OCI-LY7 (cell line): Measurements from ENCODE around the gene ZNF536. TPM values are rescaled to one million over a fixed set of nuclear protein-coding genes. Genes with fewer than 3 reads are reported as not detected.

Experiments used
- BruUV-seq: library from RNA; stranded (reverse); fragments of 400-500 nt; replicated peaks from 2 replicates; lab custom pipeline; 2021; lab: Mats Ljungman, UMichigan
- CTCF ChIA-PET: fragments of 300-600 bp; sonication (Branson Sonifier 250); formaldehyde crosslinking; loops from one replicate; lab custom pipeline; 2022; ENCODE audit warnings: antibody characterized with exemption; ENCODE audit not compliant: unreplicated experiment; lab: Charles Lee
- POLR2A ChIA-PET: fragments of 300-600 bp; sonication (Branson Sonifier 250); formaldehyde crosslinking; loops from one replicate; lab custom pipeline; 2022; ENCODE audit warnings: antibody characterized with exemption; lab: Charles Lee
- DNase-seq: peaks from one replicate; pipeline ENCODE4 v3.0.0-alpha.2; 2015; ENCODE audit warnings: low spot score
- H2AFZ ChIP-seq: fragments of 200-600 bp; sonication (generic), shearing (Covaris generic); 2 replicates; pipeline ENCODE4 v1.6.1; 2014; ENCODE audit warnings: mild to moderate bottlenecking, antibody characterized with exemption, low read length, moderate library complexity
- H3K27ac ChIP-seq: fragments of 200-600 bp; sonication (generic); 2 replicates; pipeline ENCODE4 v1.5.1; 2014; ENCODE audit warnings: mixed run types, low read depth, mild to moderate bottlenecking, moderate library complexity, low read length, inconsistent platforms; ENCODE audit not compliant: poor library complexity, severe bottlenecking
- H3K36me3 ChIP-seq: fragments of 200-600 bp; sonication (generic); 2 replicates; pipeline ENCODE4 v1.6.1; 2014; ENCODE audit warnings: mild to moderate bottlenecking, antibody characterized with exemption, low read length, moderate library complexity, mixed read lengths; ENCODE audit not compliant: insufficient read depth
- H3K4me1 ChIP-seq: fragments of 200-600 bp; sonication (generic); 2 replicates; pipeline ENCODE4 v1.5.1; 2014; ENCODE audit warnings: mild to moderate bottlenecking, low read length; ENCODE audit not compliant: insufficient read depth, poor library complexity, severe bottlenecking
- H3K4me2 ChIP-seq: fragments of 200-600 bp; sonication (generic); 2 replicates; pipeline ENCODE4 v1.6.1; 2014; ENCODE audit warnings: mild to moderate bottlenecking, low read length
- H3K4me3 ChIP-seq: fragments of 200-600 bp; sonication (generic); 2 replicates; pipeline ENCODE4 v1.5.1; 2014; ENCODE audit warnings: mild to moderate bottlenecking, low read depth, low read length; ENCODE audit not compliant: poor library complexity, severe bottlenecking
- H3K79me2 ChIP-seq: fragments of 200-600 bp; sonication (generic); 2 replicates; pipeline ENCODE4 v1.6.1; 2016; ENCODE audit warnings: low read depth, mild to moderate bottlenecking, low read length, moderate library complexity, mixed read lengths; ENCODE audit not compliant: insufficient read depth
- H3K9me2 ChIP-seq: fragments of 200-600 bp; sonication (generic); 2 replicates; pipeline ENCODE4 v1.6.1; 2016; ENCODE audit warnings: mild to moderate bottlenecking, low read length, mixed read lengths; ENCODE audit not compliant: insufficient read depth
- H3K9me3 ChIP-seq: fragments of 200-600 bp; sonication (generic); 2 replicates; pipeline ENCODE4 v1.6.1; 2014; ENCODE audit warnings: mild to moderate bottlenecking, mixed run types, low read length, mixed read lengths
- H4K20me1 ChIP-seq: fragments of 200-600 bp; sonication (generic); 2 replicates; pipeline ENCODE4 v1.6.1; 2014; ENCODE audit warnings: mild to moderate bottlenecking, antibody characterized with exemption, low read length, moderate library complexity, mixed read lengths; ENCODE audit not compliant: insufficient read depth
- CTCF ChIP-seq: fragments of 200-600 bp; sonication (generic); conservative IDR thresholded peaks from 2 replicates; pipeline ENCODE4 v1.5.1; 2014; ENCODE audit warnings: mild to moderate bottlenecking, antibody characterized with exemption, low read length, moderate library complexity, mixed read lengths
- EZH2phosphoT487 ChIP-seq: fragments of 200-600 bp; sonication (generic); IDR thresholded peaks from 2 replicates; pipeline ENCODE4 v1.6.1; 2018; ENCODE audit warnings: low read depth, borderline replicate concordance, mild to moderate bottlenecking, mixed run types, antibody characterized with exemption, low read length, moderate library complexity, mixed read lengths
- intact Hi-C: fragments of 100-400 bp; cut with micrococcal nuclease; formaldehyde crosslinking; loops from one replicate; pipeline ENCODE4 v1.10.0; 2022; ENCODE audit not compliant: unreplicated experiment
- total RNA-seq, 2 experiments: library from RNA; depleted of rRNA in 1 of 2; stranded (reverse); fragments of >200 nt in 1 of 2; shearing (Covaris generic) in 1 of 2; gene quantifications; 2 replicates each; pipeline ENCODE4 v1.2.3, GENCODE V29; 2014 to 2022

ZNF536 gene
- total RNA-seq, 2 experiments from 2014 or later, result 0.06 to 0.30 TPM

GRCh38 chr19:30598688-30599087, 226.5 kb downstream of the ZNF536 start:
- no peaks in the 10 kb centered on the region for H3K9me3 ChIP-seq
- BruUV-seq, result no TSS peak
- CTCF ChIA-PET, result no interaction called here
- H2AFZ ChIP-seq, result no peak overlapping the region
- no peak overlapping the region for H3K4me3 ChIP-seq
- no peak overlapping the region for H3K4me2 ChIP-seq
- H3K27ac ChIP-seq, result no peak overlapping the region
- POLR2A ChIA-PET, result no interaction called here
- DNase-seq, result no peak
- no peaks in the 10 kb centered on the region for H3K79me2 ChIP-seq
- TF ChIP-seq CTCF (no peak), EZH2phosphoT487 (no peak)
- intact Hi-C loops, result no loop called here
- no peaks in the 10 kb centered on the region for H3K36me3 ChIP-seq
- no peaks in the 10 kb centered on the region for H4K20me1 ChIP-seq
- no peaks in the 10 kb centered on the region for H3K9me2 ChIP-seq
- H3K4me1 ChIP-seq, result no peaks in the 10 kb centered on the region

GRCh38 chr19:30602661-30603350, 230.6 kb downstream of the ZNF536 start:
- ChIA-PET CTCF (no interaction called here), POLR2A (no interaction called here)
- H3K9me2 ChIP-seq, result no peaks in the 10 kb centered on the region
- no peak overlapping the region for H2AFZ ChIP-seq
- H3K36me3 ChIP-seq, result no peaks in the 10 kb centered on the region
- BruUV-seq, result no TSS peak
- H3K4me2 ChIP-seq, result no peak overlapping the region
- no peaks in the 10 kb centered on the region for H3K79me2 ChIP-seq
- no peaks in the 10 kb centered on the region for H4K20me1 ChIP-seq
- TF ChIP-seq EZH2phosphoT487 (no peak), CTCF (no peak)
- intact Hi-C loops, result no loop called here
- H3K4me1 ChIP-seq, result no peaks in the 10 kb centered on the region
- no peak overlapping the region for H3K4me3 ChIP-seq
- H3K9me3 ChIP-seq, result no peaks in the 10 kb centered on the region
- DNase-seq, result no peak
- no peak overlapping the region for H3K27ac ChIP-seq

- Histone ChIP-seq H2AFZ (no peak overlapping the region), H3K4me3 (no peak overlapping the region), H3K4me2 (no peak overlapping the region), H3K79me2 (no peaks in the 10 kb centered on the region), H3K27ac (no peak overlapping the region), H3K9me3 (no peaks in the 10 kb centered on the region), H3K9me2 (peaks cover 4% of the 10 kb centered on the region; the same call in 1 of the 2 replicates), H4K20me1 (no peaks in the 10 kb centered on the region), H3K36me3 (no peaks in the 10 kb centered on the region), H3K4me1 (no peaks in the 10 kb centered on the region)
- DNase-seq, result no peak
- ChIA-PET CTCF (no interaction called here), POLR2A (interaction anchor here (1.0 kb wide), 1 partner anchor 145 kb away, joined by 7 read pairs; no protein-coding TSS in a partner anchor)
- intact Hi-C loops, result no loop called here
- no TSS peak for BruUV-seq
- TF ChIP-seq EZH2phosphoT487 (no peak), CTCF (no peak)
Observed at GRCh38 chr19:30604657-30605056, 232.5 kb downstream of the ZNF536 start.
